Myometrial cell (primary cell): ENCODE results near the gene SLITRK2. TPM values are rescaled to one million over a fixed set of nuclear protein-coding genes. Genes with fewer than 3 reads are reported as not detected.

Source experiments
- total RNA-seq: library from RNA; depleted of rRNA; stranded (reverse); fragments of >200 nt; gene quantifications from 2 replicates; pipeline ENCODE4 v1.2.3, GENCODE V29; 2015

SLITRK2 gene, protein sequence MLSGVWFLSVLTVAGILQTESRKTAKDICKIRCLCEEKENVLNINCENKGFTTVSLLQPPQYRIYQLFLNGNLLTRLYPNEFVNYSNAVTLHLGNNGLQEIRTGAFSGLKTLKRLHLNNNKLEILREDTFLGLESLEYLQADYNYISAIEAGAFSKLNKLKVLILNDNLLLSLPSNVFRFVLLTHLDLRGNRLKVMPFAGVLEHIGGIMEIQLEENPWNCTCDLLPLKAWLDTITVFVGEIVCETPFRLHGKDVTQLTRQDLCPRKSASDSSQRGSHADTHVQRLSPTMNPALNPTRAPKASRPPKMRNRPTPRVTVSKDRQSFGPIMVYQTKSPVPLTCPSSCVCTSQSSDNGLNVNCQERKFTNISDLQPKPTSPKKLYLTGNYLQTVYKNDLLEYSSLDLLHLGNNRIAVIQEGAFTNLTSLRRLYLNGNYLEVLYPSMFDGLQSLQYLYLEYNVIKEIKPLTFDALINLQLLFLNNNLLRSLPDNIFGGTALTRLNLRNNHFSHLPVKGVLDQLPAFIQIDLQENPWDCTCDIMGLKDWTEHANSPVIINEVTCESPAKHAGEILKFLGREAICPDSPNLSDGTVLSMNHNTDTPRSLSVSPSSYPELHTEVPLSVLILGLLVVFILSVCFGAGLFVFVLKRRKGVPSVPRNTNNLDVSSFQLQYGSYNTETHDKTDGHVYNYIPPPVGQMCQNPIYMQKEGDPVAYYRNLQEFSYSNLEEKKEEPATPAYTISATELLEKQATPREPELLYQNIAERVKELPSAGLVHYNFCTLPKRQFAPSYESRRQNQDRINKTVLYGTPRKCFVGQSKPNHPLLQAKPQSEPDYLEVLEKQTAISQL
- not detected in 2 replicates for total RNA-seq

DNA sequence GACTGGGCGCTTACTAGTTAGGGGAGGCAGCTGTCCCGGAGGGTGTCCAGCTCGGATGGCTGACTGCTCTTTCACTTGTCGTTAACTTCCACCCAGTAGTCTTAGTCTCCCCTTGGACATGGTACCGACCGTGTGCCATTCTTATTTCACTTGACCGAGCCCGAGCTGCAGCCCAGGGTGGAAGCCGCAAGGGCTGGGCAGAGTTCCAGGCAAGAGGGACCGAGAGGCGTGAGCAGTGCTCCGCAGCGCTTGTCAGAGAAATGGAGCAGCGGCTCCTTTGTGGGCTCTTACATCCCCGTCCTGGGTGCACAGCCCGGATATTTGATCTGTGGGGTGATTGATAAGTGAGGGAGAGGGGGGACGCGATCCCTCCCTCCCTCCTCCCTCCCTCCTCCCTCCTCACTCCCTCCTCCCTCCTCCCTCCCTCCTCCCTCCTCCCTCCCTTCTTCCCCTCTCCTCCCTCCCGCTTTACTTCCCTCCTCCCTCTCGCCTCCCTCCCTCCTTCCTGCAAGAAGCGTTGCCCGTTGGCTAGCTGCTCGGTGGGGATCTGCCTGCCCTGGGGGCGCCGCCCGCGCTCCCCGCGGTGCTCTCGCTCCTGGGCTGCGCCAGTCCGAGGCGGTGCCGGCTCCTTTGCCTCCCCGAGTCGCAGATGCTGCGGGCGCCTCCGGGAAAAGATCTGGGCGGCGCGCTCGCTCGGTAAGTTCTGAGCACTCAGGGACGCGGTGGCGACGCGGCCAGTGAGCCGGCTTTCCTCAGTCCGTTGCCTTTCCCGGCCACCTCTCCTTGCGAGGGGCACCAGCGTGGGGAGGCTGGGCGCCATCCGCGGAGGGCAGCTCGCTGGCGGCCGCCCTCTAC, at the start of gene SLITRK2:
SLITRK2 (plus strand) TSS at position 499 of the 855 bp plus-strand sequence. CDS start 4,597 bp downstream, outside the sequence.

